HG03159 (cell line): ENCODE results near the gene ARHGAP28.
"Not testable (repeated sequence)": the region's sequence is repeated elsewhere in the genome, so short reads cannot be mapped to it uniquely, and the experiment has no call there.

Experiments
- ATAC-seq: cut with Tn5 transposase; IDR thresholded peaks from one replicate; pipeline ENCODE4 v1.9.1; 2021; ENCODE audit warnings: mild to moderate bottlenecking, moderate library complexity; ENCODE audit not compliant: unreplicated experiment

ARHGAP28 gene

GRCh38 chr18:6775237-6775636, 45.7 kb downstream of the ARHGAP28 start:
- no peak for ATAC-seq

- no peak for ATAC-seq
Observed at GRCh38 chr18:6775702-6776101, 46.2 kb downstream of the ARHGAP28 start.

GRCh38 chr18:6776188-6776587, 46.7 kb downstream of the ARHGAP28 start:
- ATAC-seq = no peak

GRCh38 chr18:6777509-6777908, 48.0 kb downstream of the ARHGAP28 start:
- ATAC-seq = no peak

- no peak for ATAC-seq
Observed at GRCh38 chr18:6778459-6779247, 49.1 kb downstream of the ARHGAP28 start.

GRCh38 chr18:6781142-6781714, 51.7 kb downstream of the ARHGAP28 start:
- no peak for ATAC-seq

- no peak for ATAC-seq
Observed at GRCh38 chr18:6781796-6782195, 52.3 kb downstream of the ARHGAP28 start.

- no peak for ATAC-seq
Observed at GRCh38 chr18:6782861-6783260, 53.3 kb downstream of the ARHGAP28 start.

GRCh38 chr18:6784046-6784445, 54.5 kb downstream of the ARHGAP28 start:
- ATAC-seq = no peak

GRCh38 chr18:6785001-6785400, 55.5 kb downstream of the ARHGAP28 start:
- ATAC-seq = no peak

- no peak for ATAC-seq
Observed at GRCh38 chr18:6785411-6785810, 55.9 kb downstream of the ARHGAP28 start.

GRCh38 chr18:6792391-6792790, 62.9 kb downstream of the ARHGAP28 start:
- ATAC-seq = no peak

GRCh38 chr18:6793455-6793854, 63.9 kb downstream of the ARHGAP28 start:
- ATAC-seq = no peak

- no peak for ATAC-seq
Observed at GRCh38 chr18:6793986-6794385, 64.5 kb downstream of the ARHGAP28 start.

GRCh38 chr18:6795307-6795706, 65.8 kb downstream of the ARHGAP28 start:
- no peak for ATAC-seq

GRCh38 chr18:6796511-6796910, 67.0 kb downstream of the ARHGAP28 start:
- ATAC-seq = no peak

GRCh38 chr18:6797171-6797570, 67.7 kb downstream of the ARHGAP28 start:
- ATAC-seq = no peak

- no peak for ATAC-seq
Observed at GRCh38 chr18:6798896-6799295, 69.4 kb downstream of the ARHGAP28 start.

- ATAC-seq = not testable (repeated sequence)
Observed at GRCh38 chr18:6800309-6800708, 70.8 kb downstream of the ARHGAP28 start.

- no peak for ATAC-seq
Observed at GRCh38 chr18:6807515-6808257, 78.2 kb downstream of the ARHGAP28 start.

GRCh38 chr18:6810191-6810590, 80.7 kb downstream of the ARHGAP28 start:
- no peak for ATAC-seq

- ATAC-seq = no peak
Observed at GRCh38 chr18:6811816-6812215, 82.3 kb downstream of the ARHGAP28 start.
